Measurements from ENCODE around the gene PIP5K1A. TPM values are rescaled to one million over a fixed set of nuclear protein-coding genes. Genes with fewer than 3 reads are reported as not detected.
"Not testable (repeated sequence)": the region's sequence is repeated elsewhere in the genome, so short reads cannot be mapped to it uniquely, and the experiment has no call there.

Gene PIP5K1A
- total RNA-seq (2014; rRNA removed; shearing (Covaris generic)) = 19.6 and 30.9 TPM in 2 replicates

- peak; percentile 98 for DNase-seq (ENCODE audit: low read depth)
These were observed at the start of gene PIP5K1A for GRCh38 chr1:151198254-151199127. TSS of gene PIP5K1A (plus strand) at chr1:151198552. CDS start at chr1:151198997, 445 bp downstream.

GRCh38 chr1:151156515-151156819 is 41.9 kb upstream of the PIP5K1A start, which contains the start of gene TNFAIP8L2:
TSS of gene TNFAIP8L2 (plus strand) at chr1:151156649. CDS start at chr1:151158698, 2,049 bp downstream.
- DNase-seq (ENCODE audit: low read depth) = no peak

GRCh38 chr1:151157067-151157531 is 41.3 kb upstream of the PIP5K1A start:
- DNase-seq (ENCODE audit: low read depth) = no peak

GRCh38 chr1:151158326-151158725 is 40.0 kb upstream of the PIP5K1A start:
- no peak for DNase-seq (ENCODE audit: low read depth)

- no peak for DNase-seq (ENCODE audit: low read depth)
These were observed 39.6 kb upstream of the PIP5K1A start for GRCh38 chr1:151158751-151159251.

- no peak for DNase-seq (ENCODE audit: low read depth)
These were observed 39.0 kb upstream of the PIP5K1A start for GRCh38 chr1:151159373-151159772.

GRCh38 chr1:151164732-151165280 is 33.5 kb upstream of the PIP5K1A start:
- DNase-seq (ENCODE audit: low read depth) = no peak

GRCh38 chr1:151165281-151165737 is 33.0 kb upstream of the PIP5K1A start:
- DNase-seq (ENCODE audit: low read depth) = peak; percentile 41

GRCh38 chr1:151165738-151166504 is 32.4 kb upstream of the PIP5K1A start, which contains the start of the genes LYSMD1 and SCNM1:
TSS of gene LYSMD1 (minus strand) at chr1:151165902. CDS start at chr1:151165258, 644 bp downstream.
TSS of gene SCNM1 (plus strand) at chr1:151166144. CDS start at chr1:151166153, 9 bp downstream.
- DNase-seq (ENCODE audit: low read depth) = peak; percentile 99

GRCh38 chr1:151166505-151166956 is 31.8 kb upstream of the PIP5K1A start:
- DNase-seq (ENCODE audit: low read depth) = peak; percentile 60

GRCh38 chr1:151167116-151167515 is 31.2 kb upstream of the PIP5K1A start:
- no peak for DNase-seq (ENCODE audit: low read depth)

- no peak for DNase-seq (ENCODE audit: low read depth)
These were observed 27.2 kb upstream of the PIP5K1A start for GRCh38 chr1:151171190-151171589.

GRCh38 chr1:151175041-151175741 is 23.2 kb upstream of the PIP5K1A start:
- DNase-seq (ENCODE audit: low read depth) = no peak

- no peak for DNase-seq (ENCODE audit: low read depth)
These were observed 22.5 kb upstream of the PIP5K1A start, which contains the start of gene TMOD4 for GRCh38 chr1:151175863-151176262. TSS of gene TMOD4 (minus strand) at chr1:151175981. CDS start at chr1:151174875, 1,106 bp downstream.

GRCh38 chr1:151176514-151177045 is 21.8 kb upstream of the PIP5K1A start:
- no peak for DNase-seq (ENCODE audit: low read depth)

GRCh38 chr1:151184211-151184610 is 14.1 kb upstream of the PIP5K1A start:
- DNase-seq (ENCODE audit: low read depth) = no peak

- DNase-seq (ENCODE audit: low read depth) = no peak
These were observed 11.1 kb upstream of the PIP5K1A start for GRCh38 chr1:151187205-151187604.

- DNase-seq (ENCODE audit: low read depth) = not testable (repeated sequence)
These were observed 9.7 kb upstream of the PIP5K1A start for GRCh38 chr1:151188667-151189066.

GRCh38 chr1:151189637-151190445 is 8.5 kb upstream of the PIP5K1A start, which contains the start of gene VPS72:
TSS of gene VPS72 (minus strand) at chr1:151190197. CDS start at chr1:151190121, 76 bp downstream.
- DNase-seq (ENCODE audit: low read depth) = peak; percentile 93

GRCh38 chr1:151192047-151192446 is 6.3 kb upstream of the PIP5K1A start:
- DNase-seq (ENCODE audit: low read depth) = no peak

All from Daoy (cell line).